OCI-LY3 (cell line): ENCODE measurements around the gene CDKN2D.

Experiments used
- CTCF ChIP-seq: fragments of 200-600, 300-600 bp; sonication (generic); IDR thresholded peaks from 2 replicates; pipeline ENCODE4 v1.5.1; 2014; ENCODE audit warnings: antibody characterized with exemption, low read length, low read depth
- EZH2phosphoT487 ChIP-seq: fragments of 200-600 bp; shearing (Covaris generic); IDR thresholded peaks from 2 replicates; pipeline ENCODE4 v1.6.1; 2018; ENCODE audit warnings: antibody characterized with exemption, mixed run types, low read depth

GRCh38 chr19:10567656-10568055 lies 1.1 kb downstream of the CDKN2D start:
- TF ChIP-seq CTCF: no peak
- no peak for TF ChIP-seq EZH2phosphoT487
